B cell (primary cell): ENCODE measurements around the gene CDIP1. TPM values are rescaled to one million over a fixed set of nuclear protein-coding genes. Genes with fewer than 3 reads are reported as not detected.

Experiments used
- ATAC-seq: fragments of 200-7000 bp; cut with Tn5 transposase; one replicate; pipeline ENCODE4 v1.10.0; 2021; ENCODE audit warnings: low read depth, mild to moderate bottlenecking, moderate number of reproducible peaks, moderate library complexity
- CTCF ChIA-PET: fragments of 350-600 bp; sonication (Branson Sonifier 250); formaldehyde crosslinking; loops from one replicate; lab custom pipeline; 2021; ENCODE audit warnings: antibody characterized with exemption, inconsistent platforms; lab: Charles Lee
- POLR2A ChIA-PET: fragments of 350-600 bp; sonication (Branson Sonifier 250); formaldehyde crosslinking; loops from one replicate; lab custom pipeline; 2021; ENCODE audit warnings: antibody characterized with exemption; lab: Charles Lee
- DNase-seq: peaks from one replicate; pipeline ENCODE4 v3.0.0; 2013
- H2AFZ ChIP-seq: 2 replicates; pipeline ENCODE4 v1.6.1; 2012; ENCODE audit warnings: mild to moderate bottlenecking, low read depth, low read length; ENCODE audit not compliant: insufficient read depth, poor library complexity, severe bottlenecking
- H3K27ac ChIP-seq, 2 donors: 1 replicate in 1 of 2; 2 replicates in 1 of 2; pipeline ENCODE4 v1.5.1; 2012 to 2013; ENCODE audit warnings: low read length in 2 of 2, mild to moderate bottlenecking in 2 of 2, moderate library complexity in 1 of 2
- H3K27me3 ChIP-seq, 4 experiments: fragments of 200-600 bp in 1 of 4; sonication (generic) in 1 of 4; replicated peaks in 1 of 4; 1 replicate in 2 of 4; 2 replicates in 2 of 4; pipeline versions ENCODE4 v1.6.1 to v1.7.0; 2013 to 2016; ENCODE audit warnings: low read length in 3 of 4, mild to moderate bottlenecking in 2 of 4, mixed read lengths in 1 of 4, moderate library complexity in 1 of 4; ENCODE audit not compliant: insufficient read depth in 4 of 4, control insufficient read depth in 3 of 4; ENCODE audit errors: control extremely low read depth in 1 of 4
- H3K36me3 ChIP-seq, 2 experiments: replicated peaks in 1 of 2; 1 replicate in 1 of 2; 2 replicates in 1 of 2; pipeline versions ENCODE4 v1.6.1 to v1.7.1; 2013; ENCODE audit warnings: low read length in 1 of 2; ENCODE audit not compliant: insufficient read depth in 2 of 2, control insufficient read depth in 1 of 2; ENCODE audit errors: control extremely low read depth in 1 of 2, extremely low read depth in 1 of 2
- H3K4me1 ChIP-seq, 2 donors: fragments of 200-600 bp in 1 of 2; sonication (generic) in 1 of 2; 1 replicate in 1 of 2; 2 replicates in 1 of 2; pipeline versions ENCODE4 v1.5.1 to v1.6.1; 2013 to 2017; ENCODE audit warnings: low read length in 2 of 2; ENCODE audit not compliant: control insufficient read depth in 2 of 2, insufficient read depth in 2 of 2
- H3K4me2 ChIP-seq: replicated peaks from 2 replicates; pipeline ENCODE3; 2012; ENCODE audit warnings: mild to moderate bottlenecking, low read depth, low read length; ENCODE audit not compliant: poor library complexity, severe bottlenecking
- H3K4me3 ChIP-seq, 5 experiments: fragments of 200-600 bp in 1 of 5; sonication (generic) in 1 of 5; 1 replicate in 3 of 5; 2 replicates in 2 of 5; pipeline versions ENCODE4 v1.5.1 to v1.7.0; 2011 to 2016; ENCODE audit warnings: low read length in 4 of 5, mild to moderate bottlenecking in 4 of 5, low read depth in 2 of 5, control low read depth in 1 of 5, moderate library complexity in 1 of 5; ENCODE audit not compliant: insufficient read depth in 1 of 5; ENCODE audit errors: control extremely low read depth in 1 of 5, extremely low read depth in 1 of 5
- H3K79me2 ChIP-seq: fragments of 200-600 bp; sonication (generic); one replicate; pipeline ENCODE4 v1.6.0; 2016; ENCODE audit warnings: low read length; ENCODE audit not compliant: control insufficient read depth, insufficient read depth
- H3K9ac ChIP-seq: fragments of 200-600 bp; sonication (generic); 2 replicates; pipeline ENCODE4 v1.6.1; 2017; ENCODE audit warnings: mild to moderate bottlenecking, low read length, moderate library complexity
- H3K9me3 ChIP-seq, 3 donors: one replicate each; pipeline versions ENCODE4 v1.6.1 to v1.7.1; 2013; ENCODE audit warnings: low read length in 2 of 3; ENCODE audit not compliant: control insufficient read depth in 2 of 3, insufficient read depth in 1 of 3; ENCODE audit errors: control extremely low read depth in 1 of 3
- H4K20me1 ChIP-seq: 2 replicates; pipeline ENCODE4 v1.6.0; 2012; ENCODE audit warnings: mild to moderate bottlenecking, low read length; ENCODE audit not compliant: insufficient read depth, control insufficient read depth, poor library complexity, severe bottlenecking
- H3K27ac Mint-ChIP-seq: one replicate; pipeline ENCODE4 v1.8.0; 2021; ENCODE audit warnings: mixed read lengths
- H3K27me3 Mint-ChIP-seq: one replicate; pipeline ENCODE4 v1.8.0; 2021; ENCODE audit warnings: mixed read lengths
- H3K4me1 Mint-ChIP-seq: one replicate; pipeline ENCODE4 v1.8.0; 2021; ENCODE audit warnings: mixed read lengths
- H3K4me3 Mint-ChIP-seq: one replicate; pipeline ENCODE4 v1.8.0; 2021; ENCODE audit warnings: mixed read lengths
- H3K9me3 Mint-ChIP-seq: one replicate; pipeline ENCODE4 v1.8.0; 2022; ENCODE audit warnings: mixed read lengths; ENCODE audit not compliant: insufficient read depth
- CTCF ChIP-seq: fragments of 200-600 bp; IDR thresholded peaks from one replicate; pipeline ENCODE4 v1.8.0; 2022; ENCODE audit warnings: antibody characterized with exemption, mild to moderate bottlenecking
- EZH2 ChIP-seq: IDR thresholded peaks from 2 replicates; pipeline ENCODE4 v1.6.1; 2012; ENCODE audit warnings: borderline replicate concordance, low read depth, mild to moderate bottlenecking, moderate library complexity, low read length; ENCODE audit not compliant: insufficient read depth, poor library complexity, severe bottlenecking
- WGBS: methylation state at CpG from one replicate; pipeline ENCODE4 v1.1.5; 2013; ENCODE audit warnings: missing lambda C conversion rate; ENCODE audit not compliant: insufficient coverage; 5-methylcytosine and 5-hydroxymethylcytosine counted together
- intact Hi-C: fragments of 100-400 bp; cut with micrococcal nuclease; formaldehyde crosslinking; loops from one replicate; pipeline ENCODE4 v1.10.0; 2022
- polyA plus RNA-seq: library from polyadenylated mRNA; depleted of rRNA; stranded (reverse); fragments of >200 nt; gene quantifications from 2 replicates; pipeline ENCODE4 v1.2.3, GENCODE V29; 2012
- total RNA-seq, 2 donors: library from RNA; stranded (reverse); fragments of 120-200 nt in 1 of 2; gene quantifications; 1 replicate in 1 of 2; 2 replicates in 1 of 2; pipeline versions ENCODE4 v1.2.3 to v1.2.4, GENCODE V29; 2013 to 2022

Gene CDIP1
- total and polyA plus RNA-seq, 2 donors (not counting 1 experiment from before 2014, with no cell fraction given) = 12.8 to 20.3 TPM

DNA sequence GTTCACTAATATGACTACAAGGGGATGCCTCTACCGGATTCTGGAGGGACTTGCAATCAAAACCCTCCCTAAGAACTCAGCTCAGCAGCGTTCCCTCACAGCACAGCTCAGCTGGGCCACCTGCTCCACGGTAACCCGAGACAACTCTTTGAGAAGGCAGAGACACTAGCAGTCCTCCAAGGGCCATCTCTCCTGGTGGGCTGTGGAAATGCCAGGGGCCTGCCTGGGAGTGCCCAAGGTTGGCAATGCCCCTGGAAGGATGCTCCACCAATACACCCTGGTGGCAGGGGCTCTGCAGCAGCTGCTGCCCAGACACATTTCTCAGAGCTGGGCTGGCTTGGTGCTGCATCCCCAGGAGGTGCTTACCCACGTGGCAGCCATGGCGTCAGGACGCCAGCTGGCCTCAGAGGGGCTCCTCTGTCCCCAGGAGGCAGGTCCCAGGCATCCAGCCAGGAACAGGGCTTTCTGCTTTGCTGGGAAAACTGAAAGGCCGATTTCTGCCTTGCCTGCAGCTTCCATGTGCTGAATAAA is 16.5 kb downstream of the CDIP1 start:
- no peak overlapping the region for H3K9ac ChIP-seq
- intact Hi-C loops = no loop called here

GRCh38 chr16:4520913-4521312 is 17.7 kb downstream of the CDIP1 start:
- ATAC-seq (no peak), DNase-seq (no peak)
- Mint-ChIP-seq H3K4me3 (no peak overlapping the region), H3K27ac (no peak overlapping the region), H3K27me3 (no peaks in the 10 kb centered on the region), H3K9me3 (no peaks in the 10 kb centered on the region), H3K4me1 (peaks cover 6% of the 10 kb centered on the region)
- CTCF ChIA-PET = interaction anchor here (1.0 kb wide), 1 partner anchor 15 kb away, joined by 3 read pairs; no protein-coding TSS in a partner anchor
- WGBS = 100% methylated on average over 6 of the region's 7 CpGs
- no peaks in the 10 kb centered on the region for H3K36me3 ChIP-seq
- no peak overlapping the region for H3K27ac ChIP-seq
- H3K79me2 ChIP-seq = peaks cover 70% of the 10 kb centered on the region
- H2AFZ ChIP-seq = no peak overlapping the region
- no peak overlapping the region for H3K4me3 ChIP-seq
- intact Hi-C loops = no loop called here
- H3K9ac ChIP-seq = no peak overlapping the region
- no peak overlapping the region for H3K4me2 ChIP-seq
- TF ChIP-seq CTCF (no peak), EZH2 (no peak)
- no peaks in the 10 kb centered on the region for H3K27me3 ChIP-seq
- POLR2A ChIA-PET = no interaction called here
- H3K9me3 ChIP-seq = no peaks in the 10 kb centered on the region
- H4K20me1 ChIP-seq = no peaks in the 10 kb centered on the region
- peaks cover 2 to 10% of the 10 kb centered on the region in 2 donors for H3K4me1 ChIP-seq

More for the DNA sequence above, 16.5 kb downstream of the CDIP1 start:
- no peaks in the 10 kb centered on the region for H3K27me3 Mint-ChIP-seq
- Histone ChIP-seq H3K27me3 (no peaks in the 10 kb centered on the region), H3K36me3 (no peaks in the 10 kb centered on the region), H3K79me2 (peaks cover 74% of the 10 kb centered on the region), H2AFZ (no peak overlapping the region), H3K4me3 (no peak overlapping the region), H3K9me3 (peaks cover 0 to 5% (median 0%) of the 10 kb centered on the region in 3 donors), H3K27ac (no peak overlapping the region), H3K4me2 (no peak overlapping the region), H3K4me1 (peaks cover 0 to 10% of the 10 kb centered on the region in 2 donors), H4K20me1 (no peaks in the 10 kb centered on the region)
- no peak overlapping the region for H3K27ac Mint-ChIP-seq
- H3K9me3 Mint-ChIP-seq = no peaks in the 10 kb centered on the region
- DNase-seq = no peak
- CTCF ChIA-PET = no interaction called here
- H3K4me3 Mint-ChIP-seq = no peak overlapping the region
- ATAC-seq = no peak
- 88% methylated on average over 8 of the region's 8 CpGs for WGBS
- POLR2A ChIA-PET = no interaction called here
- TF ChIP-seq CTCF = no peak
- H3K4me1 Mint-ChIP-seq = peaks cover 6% of the 10 kb centered on the region
